HEK293 (cell line): Measurements from ENCODE around the gene DDAH1.

Source experiments
- CTCF ChIP-seq: fragments of 450-650 bp; formaldehyde crosslinking; IDR thresholded peaks from 2 replicates; pipeline ENCODE4 v1.5.1; 2016; ENCODE audit warnings: missing biosample characterization, missing genetic modification characterization
- HOXD13 ChIP-seq: sonication (generic); formaldehyde crosslinking; IDR thresholded peaks from 2 replicates; pipeline ENCODE4 v1.8.0; 2022; ENCODE audit warnings: missing genetic modification reagents, borderline replicate concordance
- KLF9 ChIP-seq: fragments of 450-650 bp; formaldehyde crosslinking; IDR thresholded peaks from 2 replicates; pipeline ENCODE4 v1.5.1; 2016; ENCODE audit warnings: missing biosample characterization, missing genetic modification characterization, low read depth
- MEIS1 ChIP-seq: sonication (generic); formaldehyde crosslinking; IDR thresholded peaks from 2 replicates; pipeline ENCODE4 v1.8.1; 2022; ENCODE audit warnings: missing genetic modification reagents, mild to moderate bottlenecking, borderline replicate concordance
- REST ChIP-seq: fragments of 450-650 bp; formaldehyde crosslinking; IDR thresholded peaks from 2 replicates; pipeline ENCODE4 v1.5.1; 2016; ENCODE audit warnings: missing biosample characterization, missing genetic modification characterization
- TCF7L2 ChIP-seq: IDR thresholded peaks from 2 replicates; pipeline ENCODE4 v1.6.1; 2011; ENCODE audit warnings: low read depth, mild to moderate bottlenecking, inconsistent platforms, low read length, moderate library complexity, borderline replicate concordance
- TF ChIP-seq, protein P1 (sequence below): fragments of 450-650 bp; formaldehyde crosslinking; IDR thresholded peaks from 2 replicates; pipeline ENCODE4 v1.5.1; 2016; ENCODE audit warnings: missing biosample characterization, missing genetic modification characterization

GRCh38 chr1:85316321-85316720 is 148.6 kb downstream of the DDAH1 start:
- TF ChIP-seq REST (tag by site-specific recombination) (no peak), KLF9 (tag by site-specific recombination) (no peak), CTCF (no peak), MEIS1 (CRISPR knock-in tag) (no peak), HOXD13 (no peak), TCF7L2 (no peak)
- TF ChIP-seq, protein P1, sequence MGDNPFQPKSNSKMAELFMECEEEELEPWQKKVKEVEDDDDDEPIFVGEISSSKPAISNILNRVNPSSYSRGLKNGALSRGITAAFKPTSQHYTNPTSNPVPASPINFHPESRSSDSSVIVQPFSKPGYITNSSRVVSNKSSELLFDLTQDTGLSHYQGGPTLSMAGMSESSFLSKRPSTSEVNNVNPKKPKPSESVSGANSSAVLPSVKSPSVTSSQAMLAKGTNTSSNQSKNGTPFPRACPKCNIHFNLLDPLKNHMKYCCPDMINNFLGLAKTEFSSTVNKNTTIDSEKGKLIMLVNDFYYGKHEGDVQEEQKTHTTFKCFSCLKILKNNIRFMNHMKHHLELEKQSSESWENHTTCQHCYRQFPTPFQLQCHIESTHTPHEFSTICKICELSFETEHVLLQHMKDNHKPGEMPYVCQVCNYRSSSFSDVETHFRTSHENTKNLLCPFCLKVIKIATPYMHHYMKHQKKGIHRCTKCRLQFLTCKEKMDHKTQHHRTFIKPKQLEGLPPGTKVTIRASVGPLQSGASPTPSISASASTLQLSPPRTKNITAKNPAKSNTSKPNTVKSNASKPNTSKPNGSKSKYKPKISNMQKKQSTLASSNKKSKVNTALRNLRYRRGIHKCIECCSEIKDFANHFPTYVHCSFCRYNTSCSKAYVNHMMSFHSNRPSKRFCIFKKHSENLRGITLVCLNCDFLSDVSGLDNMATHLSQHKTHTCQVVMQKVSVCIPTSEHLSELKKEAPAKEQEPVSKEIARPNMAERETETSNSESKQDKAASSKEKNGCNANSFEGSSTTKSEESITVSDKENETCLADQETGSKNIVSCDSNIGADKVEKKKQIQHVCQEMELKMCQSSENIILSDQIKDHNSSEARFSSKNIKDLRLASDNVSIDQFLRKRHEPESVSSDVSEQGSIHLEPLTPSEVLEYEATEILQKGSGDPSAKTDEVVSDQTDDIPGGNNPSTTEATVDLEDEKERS (tag by site-specific recombination): no peak
